Tibial nerve (tissue), 3 donors: Measurements from ENCODE around the gene PPP2R2D.

Experiments used
- POLR2A ChIP-seq, 2 donors: fragments of 450-650 bp; IDR thresholded peaks; one replicate each; pipeline ENCODE4 v1.6.1; 2017; ENCODE audit warnings: antibody characterized with exemption in 2 of 2, mild to moderate bottlenecking in 2 of 2, moderate library complexity in 2 of 2
- TF ChIP-seq, protein P1 (sequence below), 5 experiments: fragments of 200-600 bp in 3 of 5; fragments of 450-650 bp in 2 of 5; sonication (generic) in 3 of 5; IDR thresholded peaks; one replicate each; pipeline ENCODE4 v1.5.1; 2016 to 2019; ENCODE audit warnings: antibody characterized with exemption in 5 of 5, mild to moderate bottlenecking in 3 of 5, moderate library complexity in 2 of 5

DNA sequence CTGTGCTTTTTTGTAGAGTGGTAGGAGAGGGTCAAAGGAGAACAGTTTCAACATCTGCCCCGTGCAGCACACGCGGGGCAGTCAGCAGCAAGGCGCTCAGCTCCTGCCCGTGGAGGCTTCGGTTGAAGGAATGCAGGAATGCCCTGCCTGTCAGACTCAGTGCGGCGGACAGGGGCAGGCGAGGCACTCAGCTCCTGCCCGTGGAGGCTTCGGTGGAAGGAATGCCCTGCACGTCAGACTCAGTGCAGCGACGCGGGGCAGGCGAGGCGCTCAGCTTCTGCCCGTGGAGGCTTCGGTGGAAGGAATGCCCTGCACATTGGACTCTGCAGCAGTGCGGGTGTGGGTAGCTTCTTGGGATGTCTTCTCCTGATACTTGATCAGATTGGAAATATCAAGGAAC is 37.0 kb downstream of the PPP2R2D start:
- TF ChIP-seq POLR2A (IDR thresholded peaks at IDR 0.05), result no peak
- TF ChIP-seq, protein P1, sequence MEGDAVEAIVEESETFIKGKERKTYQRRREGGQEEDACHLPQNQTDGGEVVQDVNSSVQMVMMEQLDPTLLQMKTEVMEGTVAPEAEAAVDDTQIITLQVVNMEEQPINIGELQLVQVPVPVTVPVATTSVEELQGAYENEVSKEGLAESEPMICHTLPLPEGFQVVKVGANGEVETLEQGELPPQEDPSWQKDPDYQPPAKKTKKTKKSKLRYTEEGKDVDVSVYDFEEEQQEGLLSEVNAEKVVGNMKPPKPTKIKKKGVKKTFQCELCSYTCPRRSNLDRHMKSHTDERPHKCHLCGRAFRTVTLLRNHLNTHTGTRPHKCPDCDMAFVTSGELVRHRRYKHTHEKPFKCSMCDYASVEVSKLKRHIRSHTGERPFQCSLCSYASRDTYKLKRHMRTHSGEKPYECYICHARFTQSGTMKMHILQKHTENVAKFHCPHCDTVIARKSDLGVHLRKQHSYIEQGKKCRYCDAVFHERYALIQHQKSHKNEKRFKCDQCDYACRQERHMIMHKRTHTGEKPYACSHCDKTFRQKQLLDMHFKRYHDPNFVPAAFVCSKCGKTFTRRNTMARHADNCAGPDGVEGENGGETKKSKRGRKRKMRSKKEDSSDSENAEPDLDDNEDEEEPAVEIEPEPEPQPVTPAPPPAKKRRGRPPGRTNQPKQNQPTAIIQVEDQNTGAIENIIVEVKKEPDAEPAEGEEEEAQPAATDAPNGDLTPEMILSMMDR (IDR thresholded peaks at IDR 0.05), result no peak
